BLaER1 treated with 17β-estradiol and CSF1 and Interleukin-3, amounts not matched to agents 10 nM and 100 nM (cell line): ENCODE results near the gene GLUD1.
A peak's percentile ranks its signal among the peaks of the same experiment; 100 is the strongest.
"Not testable (repeated sequence)": the region's sequence is repeated elsewhere in the genome, so short reads cannot be mapped to it uniquely, and the experiment has no call there.

Source experiments
- H3K27ac ChIP-seq, 11 experiments: shearing (Covaris generic); formaldehyde crosslinking; 2 replicates each; pipeline ENCODE4 v1.8.1; 2022
- H3K27me3 ChIP-seq, 11 experiments: shearing (Covaris generic); formaldehyde crosslinking; 2 replicates each; pipeline ENCODE4 v1.8.1; 2022
- H3K36me3 ChIP-seq, 11 experiments: shearing (Covaris generic); formaldehyde crosslinking; 2 replicates each; pipeline ENCODE4 v1.8.1; 2022
- H3K4me1 ChIP-seq, 10 experiments: shearing (Covaris generic); formaldehyde crosslinking; 2 replicates each; pipeline ENCODE4 v1.8.1; 2022
- H3K4me2 ChIP-seq, 11 experiments: shearing (Covaris generic); formaldehyde crosslinking; 2 replicates each; pipeline ENCODE4 v1.8.1; 2022
- H3K4me3 ChIP-seq, 10 experiments: shearing (Covaris generic); formaldehyde crosslinking; 2 replicates each; pipeline ENCODE4 v1.8.1; 2022
- H3K9ac ChIP-seq, 11 experiments: shearing (Covaris generic); formaldehyde crosslinking; 2 replicates each; pipeline ENCODE4 v1.8.1; 2022
- H3K9me3 ChIP-seq, 11 experiments: shearing (Covaris generic); formaldehyde crosslinking; replicated peaks in 1 of 11; 2 replicates each; pipeline ENCODE4 v1.8.1; 2022
- H4K20me1 ChIP-seq, 11 experiments: shearing (Covaris generic); formaldehyde crosslinking; 2 replicates each; pipeline ENCODE4 v1.8.1; 2022
- Cebpa-rat ChIP-seq, 11 experiments: shearing (Covaris generic); IDR thresholded peaks; 2 replicates each; pipeline ENCODE4 v1.8.1; 2022

The GLUD1 gene

GRCh38 chr10:87058171-87058570, 36.5 kb downstream of the GLUD1 start:
- Histone ChIP-seq H4K20me1 (peaks cover 0 to 10% (median 0%) of the 10 kb centered on the region in 11 experiments; a peak in 7 of 22 replicates), H3K9me3 (no peaks in the 10 kb centered on the region), H3K4me3 (no peak overlapping the region), H3K4me2 (no peak overlapping the region), H3K27me3 (no peaks in the 10 kb centered on the region), H3K4me1 (peaks cover 0 to 35% (median 19%) of the 10 kb centered on the region in 10 experiments; a peak in 13 of 20 replicates), H3K36me3 (peaks cover 73 to 100% (median 97%) of the 10 kb centered on the region in 11 experiments), H3K27ac (no peak overlapping the region), H3K9ac (no peak overlapping the region)
- TF ChIP-seq Cebpa-rat (IDR thresholded peaks at IDR 0.05), result no peak

- peaks cover 71 to 100% (median 96%) of the 10 kb centered on the region in 11 experiments for H3K36me3 ChIP-seq
- peak overlapping the region in 8 of 11 experiments; percentile 36 to 88 (median 75); a peak in 16 of 22 replicates for H3K27ac ChIP-seq
- no peaks in the 10 kb centered on the region for H3K9me3 ChIP-seq
- H3K4me1 ChIP-seq, result peaks cover 0 to 49% (median 19%) of the 10 kb centered on the region in 10 experiments; a peak in 13 of 20 replicates
- H3K4me3 ChIP-seq, result peak overlapping the region in 4 of 10 experiments; percentile 29 to 46 (median 43); a peak in 7 of 20 replicates
- H3K4me2 ChIP-seq, result peak overlapping the region in 7 of 11 experiments; percentile 33 to 98 (median 83); a peak in 14 of 22 replicates
- H3K27me3 ChIP-seq, result no peaks in the 10 kb centered on the region
- peak overlapping the region in 6 of 11 experiments; percentile 33 to 79 (median 70); a peak in 12 of 22 replicates for H3K9ac ChIP-seq
- peaks cover 0 to 10% (median 0%) of the 10 kb centered on the region in 11 experiments; a peak in 7 of 22 replicates for H4K20me1 ChIP-seq
- TF ChIP-seq Cebpa-rat (IDR thresholded peaks at IDR 0.05), result no peak
Observed at GRCh38 chr10:87054373-87055295, 40.0 kb downstream of the GLUD1 start.

DNA sequence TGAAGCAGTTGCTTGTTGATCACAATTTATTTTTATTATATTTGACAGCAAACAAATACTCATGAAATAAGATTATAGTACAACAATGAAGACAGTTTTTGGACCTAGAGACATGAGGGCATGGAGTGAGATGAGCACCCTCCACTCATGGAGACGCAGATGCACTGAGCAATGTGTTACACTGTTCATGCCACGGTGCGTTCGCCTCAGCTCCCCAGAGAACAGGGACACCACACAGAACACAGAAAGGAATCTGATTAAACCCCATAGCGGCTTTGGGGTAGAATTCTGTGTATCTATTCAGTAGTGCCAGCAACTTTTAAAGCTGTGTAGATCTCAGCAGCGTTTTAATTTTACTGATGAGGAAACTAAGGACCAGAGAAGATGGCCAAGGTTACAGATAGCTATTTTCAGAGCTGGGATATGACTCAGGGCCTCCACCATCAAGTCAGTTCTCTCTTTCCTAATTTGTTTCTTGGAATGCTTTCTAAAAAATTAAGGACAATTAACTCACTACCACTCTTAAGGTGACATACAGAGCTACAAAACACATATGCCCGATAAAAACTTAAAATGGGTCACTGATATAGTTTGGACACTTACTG, 41.0 kb downstream of the GLUD1 start:
- Histone ChIP-seq H3K4me2 (peak overlapping the region in 5 of 11 experiments; percentile 78 to 94 (median 90); a peak in 10 of 22 replicates), H3K36me3 (peaks cover 71 to 100% (median 96%) of the 10 kb centered on the region in 11 experiments), H3K9ac (peak overlapping the region in 4 of 11 experiments; percentile 1 to 73 (median 42); a peak in 5 of 22 replicates), H3K27ac (peak overlapping the region in 7 of 11 experiments; percentile 6 to 88 (median 76); a peak in 12 of 22 replicates), H4K20me1 (peaks cover 0 to 10% (median 0%) of the 10 kb centered on the region in 11 experiments; a peak in 7 of 22 replicates), H3K27me3 (no peaks in the 10 kb centered on the region), H3K4me3 (no peak overlapping the region), H3K4me1 (peaks cover 0 to 49% (median 19%) of the 10 kb centered on the region in 10 experiments; a peak in 13 of 20 replicates), H3K9me3 (no peaks in the 10 kb centered on the region)
- TF ChIP-seq Cebpa-rat (IDR thresholded peaks at IDR 0.05), result no peak

DNA sequence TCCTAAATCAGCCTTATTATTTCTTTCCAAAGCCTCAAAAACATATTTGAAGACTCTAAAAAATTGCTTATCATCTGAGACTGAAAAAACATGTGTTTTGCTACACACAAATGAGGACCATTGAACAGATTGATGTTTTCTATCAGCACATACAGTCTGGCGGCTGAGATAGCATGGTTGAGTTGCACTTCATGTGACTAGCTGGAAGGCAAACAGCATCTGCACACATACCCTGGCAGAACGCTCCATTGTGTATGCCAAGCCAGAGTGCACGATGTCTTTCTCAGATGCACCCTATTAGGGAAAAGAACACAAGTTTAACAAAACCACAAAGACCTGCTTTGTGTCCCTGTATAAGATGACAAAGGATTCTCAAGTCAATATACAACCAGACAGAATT, 41.5 kb downstream of the GLUD1 start:
- Histone ChIP-seq H3K36me3 (peaks cover 71 to 100% (median 96%) of the 10 kb centered on the region in 11 experiments), H3K9ac (no peak overlapping the region; a peak in 1 of 22 replicates), H3K27me3 (no peaks in the 10 kb centered on the region), H3K4me2 (peak overlapping the region in 4 of 11 experiments; percentile 78 to 94 (median 92); a peak in 7 of 22 replicates), H3K4me3 (no peak overlapping the region), H3K4me1 (peaks cover 0 to 49% (median 19%) of the 10 kb centered on the region in 10 experiments; a peak in 13 of 20 replicates), H4K20me1 (peaks cover 0 to 10% (median 0%) of the 10 kb centered on the region in 11 experiments; a peak in 7 of 22 replicates), H3K27ac (peak overlapping the region in 3 of 11 experiments; percentile 65 to 88 (median 85); a peak in 4 of 22 replicates), H3K9me3 (no peaks in the 10 kb centered on the region)
- TF ChIP-seq Cebpa-rat (IDR thresholded peaks at IDR 0.05), result no peak

DNA sequence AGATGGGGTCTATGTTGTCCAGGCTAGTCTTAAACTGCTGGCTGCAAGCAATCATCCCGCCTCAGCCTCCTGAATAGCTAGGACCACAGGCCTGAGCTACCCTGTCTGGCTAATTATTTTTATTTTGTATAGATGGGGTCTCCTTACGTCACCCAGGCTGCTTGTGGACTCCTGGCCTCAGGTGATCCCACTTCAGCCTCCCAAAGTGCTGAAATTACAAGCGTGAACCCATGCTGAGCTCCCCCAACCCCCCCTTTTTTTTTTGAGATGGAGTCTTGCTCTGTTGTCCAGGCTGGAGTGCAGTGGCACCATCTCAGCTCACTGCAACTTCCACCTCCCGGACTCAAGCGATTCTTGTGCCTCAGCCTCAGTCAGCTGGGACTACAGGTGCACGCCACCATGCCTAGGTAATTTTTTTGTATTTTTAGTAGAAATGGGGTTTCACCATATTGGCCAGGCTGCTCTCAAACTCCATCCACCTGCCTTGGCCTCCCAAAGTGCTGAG, 49.2 kb downstream of the GLUD1 start:
- H3K4me3 ChIP-seq, result no peak overlapping the region
- no peaks in the 10 kb centered on the region for H4K20me1 ChIP-seq
- no peaks in the 10 kb centered on the region for H3K4me1 ChIP-seq
- no peak for TF ChIP-seq Cebpa-rat (IDR thresholded peaks at IDR 0.05)
- H3K4me2 ChIP-seq, result no peak overlapping the region
- no peaks in the 10 kb centered on the region for H3K27me3 ChIP-seq
- no peak overlapping the region for H3K9ac ChIP-seq
- no peaks in the 10 kb centered on the region for H3K9me3 ChIP-seq
- no peak overlapping the region for H3K27ac ChIP-seq
- H3K36me3 ChIP-seq, result peaks cover 48 to 70% (median 53%) of the 10 kb centered on the region in 11 experiments

GRCh38 chr10:87043579-87043978, 51.1 kb downstream of the GLUD1 start:
- not testable (repeated sequence) for H3K27ac ChIP-seq, H4K20me1 ChIP-seq, H3K4me3 ChIP-seq, H3K9ac ChIP-seq, H3K9me3 ChIP-seq, H3K27me3 ChIP-seq, H3K4me1 ChIP-seq, H3K4me2 ChIP-seq
- H3K36me3 ChIP-seq, result peaks cover 29 to 51% (median 34%) of the 10 kb centered on the region in 11 experiments

DNA sequence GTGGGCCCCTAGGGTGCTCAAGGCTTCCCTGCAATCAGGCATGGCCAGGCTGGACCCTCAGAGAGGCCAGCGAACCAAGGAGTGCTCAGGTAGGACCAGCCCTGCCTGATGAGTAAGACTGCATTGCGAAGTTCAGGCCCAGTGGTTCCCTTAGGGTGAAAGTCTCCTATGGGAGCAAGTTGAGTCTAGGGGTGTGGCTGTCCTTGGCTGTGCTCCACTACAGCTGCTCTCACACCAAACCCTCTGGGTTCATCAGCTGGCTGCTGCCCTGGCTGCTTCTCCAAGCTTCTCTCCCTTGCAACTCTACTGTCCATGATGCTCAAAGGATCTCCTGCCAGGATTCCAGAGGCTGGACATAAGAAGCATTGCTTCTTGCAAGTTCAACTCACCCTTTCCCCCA, 55.9 kb downstream of the GLUD1 start:
- peak overlapping the region in 10 of 11 experiments; percentile 1 to 67 (median 56); a peak in 17 of 22 replicates for H3K4me2 ChIP-seq
- H3K4me1 ChIP-seq, result peaks cover 0 to 18% (median 12%) of the 10 kb centered on the region in 10 experiments; a peak in 15 of 20 replicates
- no peak overlapping the region for H3K27ac ChIP-seq
- H3K9ac ChIP-seq, result no peak overlapping the region
- no peaks in the 10 kb centered on the region; a peak in 1 of 22 replicates for H4K20me1 ChIP-seq
- no peak for TF ChIP-seq Cebpa-rat (IDR thresholded peaks at IDR 0.05)
- peaks cover 0 to 9% (median 0%) of the 10 kb centered on the region in 11 experiments; a peak in 2 of 22 replicates for H3K36me3 ChIP-seq
- no peak overlapping the region for H3K4me3 ChIP-seq
- H3K27me3 ChIP-seq, result no peaks in the 10 kb centered on the region
- peaks cover 0 to 4% (median 0%) of the 10 kb centered on the region in 11 experiments; a peak in 1 of 22 replicates for H3K9me3 ChIP-seq

GRCh38 chr10:87038286-87038717, 56.3 kb downstream of the GLUD1 start:
- H3K4me2 ChIP-seq, result peak overlapping the region in 10 of 11 experiments; percentile 1 to 67 (median 56); a peak in 17 of 22 replicates
- H3K9ac ChIP-seq, result no peak overlapping the region
- no peaks in the 10 kb centered on the region; a peak in 1 of 22 replicates for H4K20me1 ChIP-seq
- H3K4me1 ChIP-seq, result peaks cover 0 to 18% (median 12%) of the 10 kb centered on the region in 10 experiments; a peak in 15 of 20 replicates
- no peak overlapping the region for H3K27ac ChIP-seq
- peaks cover 0 to 4% (median 0%) of the 10 kb centered on the region in 11 experiments; a peak in 1 of 22 replicates for H3K9me3 ChIP-seq
- TF ChIP-seq Cebpa-rat (IDR thresholded peaks at IDR 0.05), result no peak
- H3K36me3 ChIP-seq, result 0 out of 22 replicates have a peak, but pooled peaks cover 0 to 4% (median 0%) of the 10 kb centered on the region in 11 experiments
- H3K4me3 ChIP-seq, result no peak overlapping the region
- no peaks in the 10 kb centered on the region for H3K27me3 ChIP-seq
